Natural killer cell (primary cell): ENCODE measurements around the gene ZFP69. TPM values are rescaled to one million over a fixed set of nuclear protein-coding genes. Genes with fewer than 3 reads are reported as not detected.

Experiments used
- ATAC-seq, 3 donors: fragments of 150-1000 bp in 2 of 3; fragments of 200-7000 bp in 1 of 3; cut with Tn5 transposase; 1 replicate in 1 of 3; 2 replicates in 2 of 3; pipeline ENCODE4 v1.10.0; 2021; ENCODE audit warnings: mild to moderate bottlenecking in 2 of 3, moderate library complexity in 2 of 3
- DNase-seq, 2 donors: peaks; one replicate each; pipeline versions ENCODE4 v3.0.0 to v3.0.0-alpha.2; 2013 to 2021; ENCODE audit warnings: mixed read lengths in 1 of 2
- H3K27ac ChIP-seq: one replicate; pipeline ENCODE4 v1.5.1; 2013; ENCODE audit warnings: mild to moderate bottlenecking, low read length
- H3K27me3 ChIP-seq: one replicate; pipeline ENCODE4 v1.6.1; 2013; ENCODE audit warnings: low read length; ENCODE audit not compliant: control insufficient read depth, insufficient read depth
- H3K36me3 ChIP-seq: one replicate; pipeline ENCODE4 v1.6.1; 2013; ENCODE audit warnings: low read length; ENCODE audit not compliant: control insufficient read depth, insufficient read depth
- H3K4me1 ChIP-seq: one replicate; pipeline ENCODE4 v1.6.1; 2013; ENCODE audit warnings: low read length; ENCODE audit not compliant: control insufficient read depth, insufficient read depth
- H3K4me3 ChIP-seq: one replicate; pipeline ENCODE4 v1.5.1; 2013; ENCODE audit warnings: low read length
- H3K9me3 ChIP-seq: one replicate; pipeline ENCODE4 v1.6.1; 2013; ENCODE audit warnings: low read length; ENCODE audit not compliant: control insufficient read depth, insufficient read depth
- H3K27ac Mint-ChIP-seq, 2 donors: one replicate each; pipeline ENCODE4 v1.8.0; 2022; ENCODE audit warnings: mild to moderate bottlenecking in 2 of 2, mixed read lengths in 2 of 2, moderate library complexity in 1 of 2
- H3K27me3 Mint-ChIP-seq, 2 donors: one replicate each; pipeline ENCODE4 v1.8.0; 2022; ENCODE audit warnings: low read depth in 2 of 2, mixed read lengths in 2 of 2
- H3K36me3 Mint-ChIP-seq: one replicate; pipeline ENCODE4 v1.8.0; 2022; ENCODE audit warnings: mixed read lengths
- H3K4me1 Mint-ChIP-seq, 2 donors: one replicate each; pipeline ENCODE4 v1.8.0; 2022; ENCODE audit warnings: mixed read lengths in 2 of 2
- H3K4me3 Mint-ChIP-seq: one replicate; pipeline ENCODE4 v1.8.0; 2022; ENCODE audit warnings: mild to moderate bottlenecking, moderate library complexity, mixed read lengths
- H3K9me3 Mint-ChIP-seq, 2 donors: one replicate each; pipeline ENCODE4 v1.8.0; 2022; ENCODE audit warnings: mixed read lengths in 2 of 2
- CTCF ChIP-seq: fragments of 200-600 bp; IDR thresholded peaks from one replicate; pipeline ENCODE4 v1.8.0; 2022; ENCODE audit warnings: antibody characterized with exemption
- WGBS: methylation state at CpG from one replicate; pipeline ENCODE4 v1.1.7; 2013; ENCODE audit warnings: missing lambda C conversion rate; ENCODE audit not compliant: insufficient coverage; 5-methylcytosine and 5-hydroxymethylcytosine counted together
- intact Hi-C: fragments of 100-400 bp; cut with micrococcal nuclease; formaldehyde crosslinking; loops from one replicate; pipeline ENCODE4 v1.14.2; 2022
- total RNA-seq, 4 donors: library from RNA; stranded (reverse); fragments of 120-200 nt in 1 of 4; gene quantifications; one replicate each; pipeline versions ENCODE4 v1.2.3 to v1.2.4, GENCODE V29; 2013 to 2022

The ZFP69 gene
- total RNA-seq, 3 donors from 2014 or later (not counting 1 experiment from before 2014, with no cell fraction given): 4.6 to 5.4 (median 4.6) TPM

DNA sequence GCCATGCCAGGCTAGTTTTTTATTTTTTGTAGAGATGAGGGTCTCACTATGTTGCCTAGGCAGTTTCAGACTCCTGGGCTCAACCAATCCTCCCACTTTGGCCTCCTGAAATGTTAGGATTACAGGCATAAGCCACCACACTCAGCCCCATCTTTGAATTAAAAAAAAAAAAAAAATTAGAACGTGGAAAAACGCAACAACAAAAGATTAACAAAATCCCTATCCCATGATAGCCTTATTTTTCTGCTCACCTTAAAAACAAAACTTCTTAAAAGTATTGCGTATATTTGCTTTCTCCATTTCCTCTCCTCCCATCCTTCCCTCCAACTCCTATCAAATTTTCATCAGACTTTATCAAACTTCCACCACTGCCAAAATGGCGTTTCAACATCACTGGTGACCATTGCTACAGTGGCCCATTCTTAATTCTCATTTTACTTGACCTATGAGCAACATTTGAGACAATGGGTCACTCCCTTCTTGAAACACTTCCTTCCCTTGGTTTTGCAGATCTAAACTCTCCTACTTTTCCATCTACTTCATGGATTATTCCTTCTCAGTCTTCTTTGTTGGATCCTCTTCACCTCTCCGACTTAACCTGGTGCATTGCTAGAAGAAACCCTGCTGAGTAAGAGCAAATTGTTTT, 53.8 kb downstream of the ZFP69 start:
- peak overlapping the region; percentile 70 for H3K4me3 ChIP-seq
- whole genome bisulfite sequencing: 48% methylated on average over 5 of the region's 5 CpGs
- peak overlapping the region; percentile 98 for H3K4me3 Mint-ChIP-seq
- H3K27ac ChIP-seq: peak overlapping the region; percentile 76
- peaks cover 2% of the 10 kb centered on the region for H3K27me3 ChIP-seq
- no peak for DNase-seq
- peaks cover 2% of the 10 kb centered on the region for H3K36me3 ChIP-seq
- H3K4me1 ChIP-seq: peaks cover 8% of the 10 kb centered on the region
- peaks cover 8% of the 10 kb centered on the region for H3K36me3 Mint-ChIP-seq
- peaks cover 4 to 5% of the 10 kb centered on the region in 2 donors for H3K9me3 Mint-ChIP-seq
- peak in 1 of 3 donors; percentile 5 for ATAC-seq
- H3K4me1 Mint-ChIP-seq: peaks cover 26% of the 10 kb centered on the region in 2 donors
- no peaks in the 10 kb centered on the region for H3K9me3 ChIP-seq
- H3K27ac Mint-ChIP-seq: peak overlapping the region; percentile 92 to 98
- peaks cover 16 to 38% of the 10 kb centered on the region in 2 donors for H3K27me3 Mint-ChIP-seq
- intact Hi-C loops: loop anchor here (1.0 to 2.0 kb wide), 2 partner anchors 22 to 54 kb away; partner anchors contain the start of genes EXO5 and ZFP69
- TF ChIP-seq CTCF: no peak

DNA sequence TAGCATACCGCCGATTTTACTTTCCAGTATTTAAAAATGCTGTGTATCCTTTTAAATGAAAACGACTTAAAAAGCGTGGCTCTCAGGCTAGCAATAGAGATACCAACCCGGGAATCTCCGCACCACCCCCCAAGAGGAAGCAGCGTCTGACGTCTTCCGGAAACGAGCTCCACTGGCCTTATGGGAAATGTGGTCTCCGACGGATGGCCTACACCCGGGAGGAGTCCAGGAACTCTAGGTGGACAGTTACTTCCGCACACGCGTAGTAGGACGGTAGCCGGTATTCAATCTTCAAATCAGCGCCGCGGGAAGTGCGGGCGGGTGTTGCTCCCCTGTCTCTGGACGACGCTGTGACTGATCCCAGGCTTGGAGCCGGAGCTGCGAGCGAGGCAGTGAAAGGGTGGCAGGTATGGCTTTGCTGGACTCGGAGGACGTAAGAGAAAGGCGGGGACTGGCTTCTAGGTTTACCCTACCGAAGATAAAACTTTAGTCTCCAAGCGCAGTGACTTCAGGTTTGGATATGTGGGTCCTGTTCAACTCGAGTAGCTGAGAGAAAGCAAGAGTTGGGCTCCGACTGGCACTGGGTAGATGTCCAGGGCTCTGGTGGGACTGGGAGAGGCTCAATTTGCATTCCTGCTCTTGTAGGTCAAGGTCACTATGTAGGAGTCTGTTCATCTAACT, 54.4 kb downstream of the ZFP69 start, which contains the start of gene ZNF684:
Gene ZNF684, plus strand, starts transcription at position 257 of the 681 bp plus-strand sequence. CDS start 1,530 bp downstream, outside the sequence.
- Histone ChIP-seq H3K27ac (peak within 1 kb of the TSS; percentile 76), H3K4me3 (peak within 1 kb of the TSS; percentile 70), H3K27me3 (peaks cover 2% of the 10 kb centered on the region), H3K36me3 (peaks cover 2% of the 10 kb centered on the region), H3K9me3 (no peaks in the 10 kb centered on the region), H3K4me1 (peaks cover 8% of the 10 kb centered on the region)
- Mint-ChIP-seq H3K4me3 (peak within 1 kb of the TSS; percentile 98), H3K27ac (peak within 1 kb of the TSS; percentile 92 to 98), H3K36me3 (peaks cover 8% of the 10 kb centered on the region), H3K9me3 (peaks cover 4 to 5% of the 10 kb centered on the region in 2 donors), H3K4me1 (peaks cover 26% of the 10 kb centered on the region in 2 donors), H3K27me3 (peaks cover 13 to 34% of the 10 kb centered on the region in 2 donors)
- WGBS: under 1% methylated on average over 35 of the region's 35 CpGs
- TF ChIP-seq CTCF: no peak
- intact Hi-C loops: loop anchor here (1.0 to 2.0 kb wide), 2 partner anchors 23 to 54 kb away; partner anchors contain the start of genes EXO5 and ZFP69
- peak; percentile 69 to 95 for DNase-seq
- peak; percentile 96 to 98 (median 96) for ATAC-seq

GRCh38 chr1:40532062-40532389, 54.9 kb downstream of the ZFP69 start:
- peaks cover 2% of the 10 kb centered on the region for H3K27me3 ChIP-seq
- no peaks in the 10 kb centered on the region for H3K9me3 ChIP-seq
- peaks cover 13 to 34% of the 10 kb centered on the region in 2 donors for H3K27me3 Mint-ChIP-seq
- H3K27ac Mint-ChIP-seq: peak overlapping the region; percentile 92 to 98
- 24% methylated on average over 3 of the region's 3 CpGs for WGBS
- peaks cover 26% of the 10 kb centered on the region in 2 donors for H3K4me1 Mint-ChIP-seq
- H3K27ac ChIP-seq: peak overlapping the region; percentile 76
- peak overlapping the region; percentile 70 for H3K4me3 ChIP-seq
- H3K36me3 Mint-ChIP-seq: peaks cover 8% of the 10 kb centered on the region
- H3K9me3 Mint-ChIP-seq: peaks cover 4 to 5% of the 10 kb centered on the region in 2 donors
- intact Hi-C loops: no loop called here
- H3K4me1 ChIP-seq: peaks cover 8% of the 10 kb centered on the region
- TF ChIP-seq CTCF: no peak
- ATAC-seq: no peak
- DNase-seq: no peak
- peak overlapping the region; percentile 98 for H3K4me3 Mint-ChIP-seq
- H3K36me3 ChIP-seq: peaks cover 2% of the 10 kb centered on the region
